Activated T-cell treated with anti-CD3 and anti-CD28 coated beads, Interleukin-2, amount 50 U/mL, for 72 hours (primary cell): ENCODE data around the gene SLC35E1. TPM values are rescaled to one million over a fixed set of nuclear protein-coding genes. Genes with fewer than 3 reads are reported as not detected.

Source experiments
- ATAC-seq, 2 donors: fragments of 150-1000 bp; cut with Tn5 transposase; replicated peaks in 1 of 2; 2 replicates each; pipeline ENCODE4 v1.10.0; 2021; ENCODE audit warnings: moderate library complexity in 2 of 2, mild to moderate bottlenecking in 1 of 2
- DNase-seq, 2 donors: peaks; one replicate each; pipeline ENCODE4 v3.0.0; 2021 to 2022; ENCODE audit warnings: mixed read lengths in 1 of 2
- H3K27ac Mint-ChIP-seq: one replicate; pipeline ENCODE4 v1.8.0; 2022; ENCODE audit warnings: mild to moderate bottlenecking, moderate library complexity, mixed read lengths
- H3K27me3 Mint-ChIP-seq: one replicate; pipeline ENCODE4 v1.8.0; 2022; ENCODE audit warnings: low read depth, mixed read lengths
- H3K36me3 Mint-ChIP-seq, 2 donors: one replicate each; pipeline ENCODE4 v1.8.0; 2022; ENCODE audit warnings: mixed read lengths in 2 of 2, mild to moderate bottlenecking in 1 of 2; ENCODE audit not compliant: insufficient read depth in 2 of 2
- H3K4me1 Mint-ChIP-seq: one replicate; pipeline ENCODE4 v1.8.0; 2022; ENCODE audit warnings: low read depth, mixed read lengths
- H3K4me3 Mint-ChIP-seq, 2 donors: one replicate each; pipeline ENCODE4 v1.8.0; 2022; ENCODE audit warnings: mild to moderate bottlenecking in 2 of 2, mixed read lengths in 2 of 2, moderate library complexity in 2 of 2
- H3K9me3 Mint-ChIP-seq, 2 donors: one replicate each; pipeline ENCODE4 v1.8.0; 2022; ENCODE audit warnings: mixed read lengths in 2 of 2
- total RNA-seq, 2 donors: library from RNA; stranded (reverse); gene quantifications; one replicate each; pipeline ENCODE4 v1.2.3, GENCODE V29; 2022

The SLC35E1 gene
- total RNA-seq, 2 donors from 2014 or later: 36.5 to 39.5 TPM

DNA sequence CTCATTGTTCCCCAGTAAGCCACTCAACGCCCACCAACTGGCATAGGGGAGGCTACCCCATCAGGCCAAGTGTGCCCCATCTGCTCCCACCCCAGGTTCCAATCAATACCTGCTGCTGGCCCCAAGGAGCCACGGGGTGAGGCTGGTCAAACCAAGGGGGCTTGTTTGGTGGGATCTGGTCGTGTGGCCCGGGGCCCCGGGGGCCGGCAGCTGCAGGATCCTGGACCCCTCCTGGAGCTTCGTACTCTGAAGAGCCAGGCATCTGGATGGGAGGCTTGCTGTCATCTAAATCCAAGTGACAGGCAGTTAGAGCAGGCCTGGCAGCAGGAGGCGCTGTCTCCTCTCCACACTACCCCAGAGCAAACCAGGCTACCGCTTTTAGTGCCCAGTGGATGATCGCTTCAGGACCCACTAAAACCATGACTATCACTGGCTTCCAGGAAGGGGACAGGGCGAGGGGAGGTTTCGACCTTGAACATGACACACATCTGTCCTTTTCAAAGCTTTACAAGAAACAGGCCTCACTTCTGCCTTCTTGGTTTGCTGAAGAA lies 44.2 kb downstream of the SLC35E1 start:
- Mint-ChIP-seq H3K4me1 (no peaks in the 10 kb centered on the region), H3K27ac (peak overlapping the region; percentile 46)

GRCh38 chr19:16527334-16527935 lies 44.8 kb downstream of the SLC35E1 start:
- no peak overlapping the region for H3K27ac Mint-ChIP-seq
- peaks cover 4 to 26% of the 10 kb centered on the region in 2 donors for H3K36me3 Mint-ChIP-seq
- ATAC-seq (no peak), DNase-seq (no peak)
- no peaks in the 10 kb centered on the region for H3K27me3 Mint-ChIP-seq
- H3K4me1 Mint-ChIP-seq: no peaks in the 10 kb centered on the region
- H3K4me3 Mint-ChIP-seq: no peak overlapping the region
- H3K9me3 Mint-ChIP-seq: no peaks in the 10 kb centered on the region

More for the DNA sequence above, 44.2 kb downstream of the SLC35E1 start:
- no peaks in the 10 kb centered on the region for H3K27me3 Mint-ChIP-seq
- ATAC-seq: peak; percentile 61 to 80
- peaks cover 2 to 26% of the 10 kb centered on the region in 2 donors for H3K36me3 Mint-ChIP-seq
- H3K9me3 Mint-ChIP-seq: no peaks in the 10 kb centered on the region
- H3K4me3 Mint-ChIP-seq: no peak overlapping the region
- DNase-seq: peak; percentile 40 to 54

- DNase-seq: no peak
- ATAC-seq: no peak
- Mint-ChIP-seq H3K9me3 (no peaks in the 10 kb centered on the region), H3K27me3 (no peaks in the 10 kb centered on the region), H3K27ac (no peak overlapping the region), H3K36me3 (peaks cover 4 to 20% of the 10 kb centered on the region in 2 donors), H3K4me3 (no peak overlapping the region), H3K4me1 (no peaks in the 10 kb centered on the region)
Measured at GRCh38 chr19:16525751-16526481, 46.3 kb downstream of the SLC35E1 start.

GRCh38 chr19:16524991-16525734 lies 47.1 kb downstream of the SLC35E1 start:
- no peaks in the 10 kb centered on the region for H3K27me3 Mint-ChIP-seq
- no peak for ATAC-seq
- DNase-seq: no peak
- peaks cover 4 to 20% of the 10 kb centered on the region in 2 donors for H3K36me3 Mint-ChIP-seq
- no peak overlapping the region for H3K27ac Mint-ChIP-seq
- no peaks in the 10 kb centered on the region for H3K9me3 Mint-ChIP-seq
- H3K4me1 Mint-ChIP-seq: no peaks in the 10 kb centered on the region
- H3K4me3 Mint-ChIP-seq: no peak overlapping the region

DNA sequence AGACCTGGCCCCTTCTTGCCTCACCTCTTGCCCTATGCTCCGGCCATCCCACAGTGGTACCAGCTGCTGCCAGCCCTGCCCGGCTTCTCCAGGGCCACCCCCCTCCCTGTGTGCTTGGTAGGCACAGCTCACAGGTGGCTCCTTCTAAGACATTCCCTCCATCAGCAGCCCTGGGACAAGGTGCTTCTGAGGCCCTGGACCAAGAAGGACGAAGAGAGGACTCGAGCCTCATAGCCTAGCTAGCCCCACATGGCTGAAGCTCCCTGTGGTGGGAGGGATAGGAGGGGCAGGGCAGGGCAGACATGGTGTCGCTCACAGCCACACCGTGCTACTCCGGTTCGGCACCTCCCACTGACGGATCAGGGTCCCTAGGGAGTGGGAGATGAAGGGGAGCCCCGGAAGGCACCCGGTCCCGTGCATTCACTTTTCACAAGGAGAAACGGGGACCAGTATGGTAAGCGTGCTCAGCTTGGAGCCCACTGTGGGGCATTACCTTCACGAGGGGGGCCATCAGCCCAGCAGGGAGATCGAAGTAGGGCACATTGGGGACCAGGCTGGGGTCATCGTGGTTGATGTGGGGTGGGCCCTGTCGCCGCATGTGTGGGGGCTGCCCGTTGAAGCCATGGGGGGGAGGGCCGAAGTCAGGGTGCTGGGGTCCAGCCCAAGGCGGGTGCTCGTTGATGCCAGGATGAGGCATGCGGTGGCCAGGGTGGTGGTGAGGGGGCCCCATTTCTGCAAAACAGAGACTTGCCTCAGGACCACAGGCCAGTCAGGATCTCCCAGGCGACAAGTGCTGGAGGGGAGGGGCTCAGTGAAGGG lies 49.4 kb downstream of the SLC35E1 start:
- H3K27me3 Mint-ChIP-seq: no peaks in the 10 kb centered on the region
- H3K4me3 Mint-ChIP-seq: no peak overlapping the region
- ATAC-seq (no peak), DNase-seq (no peak)
- H3K4me1 Mint-ChIP-seq: no peaks in the 10 kb centered on the region
- H3K9me3 Mint-ChIP-seq: no peaks in the 10 kb centered on the region
- H3K27ac Mint-ChIP-seq: no peak overlapping the region
- H3K36me3 Mint-ChIP-seq: peaks cover 4 to 15% of the 10 kb centered on the region in 2 donors

DNA sequence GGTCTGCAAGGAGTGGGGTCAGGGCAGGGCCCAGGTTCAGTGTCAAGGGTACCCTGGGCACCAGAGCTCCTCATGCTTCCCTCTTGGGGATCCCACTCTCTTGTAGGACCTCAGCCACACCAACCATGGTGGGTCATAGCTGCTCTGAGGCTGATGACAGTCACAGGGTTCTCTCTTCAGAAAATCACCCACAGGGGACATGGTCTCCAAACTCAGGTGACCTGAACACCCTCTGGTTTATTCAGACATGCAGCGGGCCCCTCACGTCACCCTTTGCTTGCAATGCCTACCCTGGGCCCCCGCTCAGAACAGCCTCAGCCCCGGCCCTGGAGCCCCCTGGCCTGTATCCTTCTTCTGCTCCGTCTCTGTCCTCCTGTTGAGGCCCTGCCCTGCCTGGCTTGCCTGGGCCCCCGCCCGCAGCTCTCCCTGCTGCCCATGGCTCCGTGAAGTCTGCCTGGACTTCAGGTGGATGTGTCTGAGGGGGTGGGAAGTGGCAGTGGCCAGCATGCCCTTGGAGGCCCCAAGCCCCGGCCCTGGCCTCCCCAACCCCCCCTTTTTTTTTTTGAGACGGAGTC lies 50.4 kb downstream of the SLC35E1 start:
- Mint-ChIP-seq H3K4me3 (no peak overlapping the region), H3K4me1 (no peaks in the 10 kb centered on the region), H3K36me3 (peaks cover 4 to 11% of the 10 kb centered on the region in 2 donors), H3K27me3 (no peaks in the 10 kb centered on the region), H3K27ac (no peak overlapping the region), H3K9me3 (no peaks in the 10 kb centered on the region)
- ATAC-seq: peak in 1 of 2 donors; percentile 10
- DNase-seq: no peak

GRCh38 chr19:16520986-16521624 lies 51.1 kb downstream of the SLC35E1 start:
- ATAC-seq (no peak), DNase-seq (no peak)
- Mint-ChIP-seq H3K27ac (no peak overlapping the region), H3K9me3 (no peaks in the 10 kb centered on the region), H3K36me3 (peaks cover 4 to 9% of the 10 kb centered on the region in 2 donors), H3K4me3 (no peak overlapping the region), H3K4me1 (no peaks in the 10 kb centered on the region), H3K27me3 (no peaks in the 10 kb centered on the region)

DNA sequence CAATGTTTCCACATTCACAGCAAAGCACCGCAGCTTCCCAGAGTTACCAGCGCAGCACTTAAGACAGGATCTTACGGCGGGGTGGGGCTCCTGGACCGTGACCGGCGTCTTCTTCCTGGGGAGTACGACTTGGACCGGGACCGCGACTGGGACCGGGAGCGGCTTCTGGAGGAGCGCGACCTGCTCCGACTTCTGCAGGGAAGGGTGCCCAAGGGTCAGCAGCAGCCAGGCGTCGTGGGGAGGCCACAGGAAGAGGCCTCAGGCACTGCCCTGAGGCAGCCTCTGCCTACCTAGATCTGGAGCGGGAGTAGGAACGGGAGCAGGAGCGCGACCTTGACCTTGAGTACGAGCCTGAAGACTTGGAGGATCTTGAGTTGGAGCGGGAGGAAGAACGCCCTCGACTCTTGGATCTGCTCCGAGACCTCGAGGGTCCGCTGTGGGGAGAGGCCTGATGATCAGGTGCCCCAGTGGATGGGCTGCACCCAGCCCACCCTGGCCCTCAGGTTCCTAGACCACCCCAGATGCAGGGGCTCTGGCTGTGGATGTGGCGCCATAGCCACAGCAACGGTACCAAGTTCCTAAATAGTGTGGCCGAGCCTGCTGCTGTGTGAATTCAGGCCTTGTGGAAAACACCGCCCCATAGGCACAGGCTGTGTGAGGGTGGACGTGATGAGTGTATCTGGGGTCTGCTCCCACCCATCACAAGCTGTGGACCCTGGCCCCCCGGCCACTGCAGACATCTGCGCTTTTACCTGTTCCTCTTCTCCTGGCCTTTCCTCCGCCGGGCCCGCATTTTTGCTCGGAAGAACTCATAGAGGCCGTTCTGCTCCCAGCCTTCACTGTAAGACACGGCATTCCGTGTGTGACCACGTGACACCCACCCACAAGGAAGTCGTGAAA lies 51.9 kb downstream of the SLC35E1 start:
- no peak for DNase-seq
- Mint-ChIP-seq H3K27me3 (no peaks in the 10 kb centered on the region), H3K27ac (no peak overlapping the region), H3K4me1 (no peaks in the 10 kb centered on the region), H3K36me3 (peaks cover 4 to 9% of the 10 kb centered on the region in 2 donors), H3K9me3 (no peaks in the 10 kb centered on the region), H3K4me3 (no peak overlapping the region)
- no peak for ATAC-seq

DNA sequence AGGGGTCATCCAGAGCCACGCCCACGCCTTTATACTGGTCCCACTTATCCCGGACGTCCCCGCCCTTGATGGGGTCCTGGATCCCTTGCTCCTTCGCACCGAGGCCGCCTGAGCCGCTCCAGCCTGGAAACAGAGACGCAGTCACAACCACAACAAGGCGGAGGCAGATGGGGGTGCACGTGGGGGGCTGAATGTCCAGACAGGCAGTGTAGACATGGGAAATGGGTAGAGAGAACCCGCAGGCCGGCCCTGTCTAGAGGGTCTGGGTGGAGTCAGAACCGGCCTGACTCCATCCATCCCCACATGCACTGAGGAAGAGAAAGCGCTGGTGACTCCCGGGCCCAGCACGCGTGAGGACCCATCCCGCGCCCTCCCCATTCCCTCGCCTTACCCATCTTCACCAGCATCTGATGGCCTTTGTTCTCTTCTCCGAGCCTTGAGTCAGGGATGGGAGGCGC lies 53.0 kb downstream of the SLC35E1 start:
- Mint-ChIP-seq H3K27me3 (no peaks in the 10 kb centered on the region), H3K4me1 (no peaks in the 10 kb centered on the region), H3K27ac (no peak overlapping the region), H3K36me3 (peaks cover 4 to 9% of the 10 kb centered on the region in 2 donors), H3K9me3 (no peaks in the 10 kb centered on the region), H3K4me3 (no peak overlapping the region)
- ATAC-seq: no peak
- DNase-seq: no peak

DNA sequence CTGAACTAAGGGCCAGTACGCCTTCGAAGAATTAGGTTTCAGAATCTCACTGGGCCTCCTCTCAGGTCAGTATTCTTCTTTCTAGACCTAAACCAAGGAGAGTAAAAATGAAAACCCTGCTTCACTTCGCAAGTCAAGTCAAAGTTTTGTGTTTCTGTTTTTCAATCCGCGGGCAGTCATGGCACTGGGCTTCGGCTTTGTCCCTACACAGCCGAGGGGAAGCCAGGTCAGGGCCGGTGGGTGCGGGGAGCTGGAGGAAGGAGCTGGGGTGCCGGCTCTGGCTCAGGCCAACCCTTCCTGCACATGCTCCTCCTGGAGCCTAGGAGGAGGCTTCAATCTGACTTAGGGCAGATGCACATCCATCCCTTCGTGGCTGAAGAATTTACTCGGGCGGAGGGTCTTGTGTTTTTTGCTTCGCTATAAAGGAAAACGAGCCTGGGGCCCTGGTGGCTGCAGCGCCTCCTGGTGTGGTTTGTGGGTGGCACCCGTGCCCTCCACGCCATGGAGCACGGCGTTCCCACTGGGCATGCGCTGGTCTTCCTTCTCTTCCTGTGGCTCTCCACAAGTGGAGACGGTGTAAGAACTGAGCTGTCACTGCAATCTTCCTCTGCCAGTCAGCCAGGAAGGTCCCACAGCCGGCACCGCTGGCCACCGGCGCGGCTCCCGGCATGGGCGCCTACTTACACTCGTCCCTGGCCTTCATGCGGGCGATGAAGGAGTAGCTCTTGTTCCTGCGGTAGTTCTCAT lies 53.6 kb downstream of the SLC35E1 start:
- no peaks in the 10 kb centered on the region for H3K27me3 Mint-ChIP-seq
- no peak overlapping the region for H3K4me3 Mint-ChIP-seq
- peaks cover 4 to 5% of the 10 kb centered on the region in 2 donors for H3K36me3 Mint-ChIP-seq
- DNase-seq (no peak), ATAC-seq (no peak)
- no peaks in the 10 kb centered on the region for H3K4me1 Mint-ChIP-seq
- H3K9me3 Mint-ChIP-seq: no peaks in the 10 kb centered on the region
- H3K27ac Mint-ChIP-seq: no peak overlapping the region

- ATAC-seq (no peak), DNase-seq (no peak)
- H3K4me3 Mint-ChIP-seq: no peak overlapping the region
- H3K9me3 Mint-ChIP-seq: no peaks in the 10 kb centered on the region
- H3K4me1 Mint-ChIP-seq: no peaks in the 10 kb centered on the region
- H3K27ac Mint-ChIP-seq: no peak overlapping the region
- H3K36me3 Mint-ChIP-seq: peaks cover 1 to 5% of the 10 kb centered on the region in 2 donors
- H3K27me3 Mint-ChIP-seq: no peaks in the 10 kb centered on the region
Measured at GRCh38 chr19:16518061-16518460, 54.2 kb downstream of the SLC35E1 start.
